ENCODE results near the gene USP5.

Gene USP5

GRCh38 chr12:6819106-6820030 lies 32.6 kb upstream of the USP5 start:
- H3K27me3 ChIP-seq (ENCODE audit: control insufficient read depth, insufficient read depth, low read length): peaks cover 33% of the 10 kb centered on the region
- H3K9ac ChIP-seq (ENCODE audit: low read depth, low read length): no peak overlapping the region
- peaks cover 22% of the 10 kb centered on the region for H3K4me1 ChIP-seq (ENCODE audit: control insufficient read depth, insufficient read depth, low read length)
- H3K36me3 ChIP-seq (ENCODE audit: control insufficient read depth, insufficient read depth, low read length): peaks cover 3% of the 10 kb centered on the region
- H3K4me3 ChIP-seq (ENCODE audit: low read depth, low read length): no peak overlapping the region
- H3K9me3 ChIP-seq (ENCODE audit: control insufficient read depth, insufficient read depth, low read length): no peaks in the 10 kb centered on the region

GRCh38 chr12:6820166-6820565 lies 31.8 kb upstream of the USP5 start:
- peaks cover 41% of the 10 kb centered on the region for H3K27me3 ChIP-seq (ENCODE audit: control insufficient read depth, insufficient read depth, low read length)
- H3K4me3 ChIP-seq (ENCODE audit: low read depth, low read length): peak overlapping the region; percentile 18
- no peak overlapping the region for H3K9ac ChIP-seq (ENCODE audit: low read depth, low read length)
- H3K4me1 ChIP-seq (ENCODE audit: control insufficient read depth, insufficient read depth, low read length): peaks cover 25% of the 10 kb centered on the region
- H3K9me3 ChIP-seq (ENCODE audit: control insufficient read depth, insufficient read depth, low read length): no peaks in the 10 kb centered on the region
- H3K36me3 ChIP-seq (ENCODE audit: control insufficient read depth, insufficient read depth, low read length): peaks cover 3% of the 10 kb centered on the region

GRCh38 chr12:6821591-6822425 lies 30.1 kb upstream of the USP5 start, which contains the start of gene GPR162:
GPR162 (plus strand) TSS chr12:6821821; CDS start chr12:6823899, 2,078 bp downstream.
- Histone ChIP-seq H3K36me3 (ENCODE audit: control insufficient read depth, insufficient read depth, low read length) (peaks cover 3% of the 10 kb centered on the region), H3K27me3 (ENCODE audit: control insufficient read depth, insufficient read depth, low read length) (peaks cover 51% of the 10 kb centered on the region), H3K4me1 (ENCODE audit: control insufficient read depth, insufficient read depth, low read length) (peaks cover 26% of the 10 kb centered on the region), H3K9me3 (ENCODE audit: control insufficient read depth, insufficient read depth, low read length) (no peaks in the 10 kb centered on the region), H3K4me3 (ENCODE audit: low read depth, low read length) (peak within 1 kb of the TSS; percentile 77), H3K9ac (ENCODE audit: low read depth, low read length) (no peak within 1 kb of the TSS)

GRCh38 chr12:6822426-6823135 lies 29.4 kb upstream of the USP5 start:
- Histone ChIP-seq H3K36me3 (ENCODE audit: control insufficient read depth, insufficient read depth, low read length) (peaks cover 3% of the 10 kb centered on the region), H3K9me3 (ENCODE audit: control insufficient read depth, insufficient read depth, low read length) (no peaks in the 10 kb centered on the region), H3K27me3 (ENCODE audit: control insufficient read depth, insufficient read depth, low read length) (peaks cover 51% of the 10 kb centered on the region), H3K9ac (ENCODE audit: low read depth, low read length) (no peak overlapping the region), H3K4me3 (ENCODE audit: low read depth, low read length) (peak overlapping the region; percentile 77), H3K4me1 (ENCODE audit: control insufficient read depth, insufficient read depth, low read length) (peaks cover 31% of the 10 kb centered on the region)

GRCh38 chr12:6823182-6824084 lies 28.5 kb upstream of the USP5 start:
- H3K9ac ChIP-seq (ENCODE audit: low read depth, low read length): no peak overlapping the region
- no peak overlapping the region for H3K4me3 ChIP-seq (ENCODE audit: low read depth, low read length)
- H3K4me1 ChIP-seq (ENCODE audit: control insufficient read depth, insufficient read depth, low read length): peaks cover 31% of the 10 kb centered on the region
- H3K36me3 ChIP-seq (ENCODE audit: control insufficient read depth, insufficient read depth, low read length): peaks cover 3% of the 10 kb centered on the region
- H3K27me3 ChIP-seq (ENCODE audit: control insufficient read depth, insufficient read depth, low read length): peaks cover 51% of the 10 kb centered on the region
- H3K9me3 ChIP-seq (ENCODE audit: control insufficient read depth, insufficient read depth, low read length): no peaks in the 10 kb centered on the region

- Histone ChIP-seq H3K9me3 (ENCODE audit: control insufficient read depth, insufficient read depth, low read length) (no peaks in the 10 kb centered on the region), H3K9ac (ENCODE audit: low read depth, low read length) (no peak overlapping the region), H3K36me3 (ENCODE audit: control insufficient read depth, insufficient read depth, low read length) (peaks cover 8% of the 10 kb centered on the region), H3K27me3 (ENCODE audit: control insufficient read depth, insufficient read depth, low read length) (peaks cover 50% of the 10 kb centered on the region), H3K4me3 (ENCODE audit: low read depth, low read length) (peak overlapping the region; percentile 59), H3K4me1 (ENCODE audit: control insufficient read depth, insufficient read depth, low read length) (peaks cover 30% of the 10 kb centered on the region)
These were observed 27.7 kb upstream of the USP5 start for GRCh38 chr12:6824085-6824775.

GRCh38 chr12:6824901-6825381 lies 27.0 kb upstream of the USP5 start:
- peak overlapping the region; percentile 60 for H3K9ac ChIP-seq (ENCODE audit: low read depth, low read length)
- peaks cover 25% of the 10 kb centered on the region for H3K4me1 ChIP-seq (ENCODE audit: control insufficient read depth, insufficient read depth, low read length)
- H3K36me3 ChIP-seq (ENCODE audit: control insufficient read depth, insufficient read depth, low read length): peaks cover 8% of the 10 kb centered on the region
- no peaks in the 10 kb centered on the region for H3K9me3 ChIP-seq (ENCODE audit: control insufficient read depth, insufficient read depth, low read length)
- peaks cover 43% of the 10 kb centered on the region for H3K27me3 ChIP-seq (ENCODE audit: control insufficient read depth, insufficient read depth, low read length)
- peak overlapping the region; percentile 59 for H3K4me3 ChIP-seq (ENCODE audit: low read depth, low read length)

GRCh38 chr12:6825398-6826124 lies 26.4 kb upstream of the USP5 start:
- Histone ChIP-seq H3K27me3 (ENCODE audit: control insufficient read depth, insufficient read depth, low read length) (peaks cover 37% of the 10 kb centered on the region), H3K36me3 (ENCODE audit: control insufficient read depth, insufficient read depth, low read length) (peaks cover 14% of the 10 kb centered on the region), H3K9me3 (ENCODE audit: control insufficient read depth, insufficient read depth, low read length) (no peaks in the 10 kb centered on the region), H3K9ac (ENCODE audit: low read depth, low read length) (peak overlapping the region; percentile 60), H3K4me3 (ENCODE audit: low read depth, low read length) (peak overlapping the region; percentile 59), H3K4me1 (ENCODE audit: control insufficient read depth, insufficient read depth, low read length) (peaks cover 19% of the 10 kb centered on the region)

GRCh38 chr12:6826125-6826733 lies 25.7 kb upstream of the USP5 start:
- peaks cover 15% of the 10 kb centered on the region for H3K4me1 ChIP-seq (ENCODE audit: control insufficient read depth, insufficient read depth, low read length)
- peaks cover 20% of the 10 kb centered on the region for H3K36me3 ChIP-seq (ENCODE audit: control insufficient read depth, insufficient read depth, low read length)
- peaks cover 37% of the 10 kb centered on the region for H3K27me3 ChIP-seq (ENCODE audit: control insufficient read depth, insufficient read depth, low read length)
- H3K9ac ChIP-seq (ENCODE audit: low read depth, low read length): no peak overlapping the region
- peak overlapping the region; percentile 5 for H3K4me3 ChIP-seq (ENCODE audit: low read depth, low read length)
- no peaks in the 10 kb centered on the region for H3K9me3 ChIP-seq (ENCODE audit: control insufficient read depth, insufficient read depth, low read length)

Data from iPS-15b (cell line).